IPS DF 19.7 (cell line): ENCODE measurements around the gene RYR3.

ENCODE experiments used
- DNase-seq: peaks from one replicate; pipeline ENCODE4 v3.0.0-alpha.2; 2013; ENCODE audit warnings: low read depth, low spot score

RYR3 gene

DNA sequence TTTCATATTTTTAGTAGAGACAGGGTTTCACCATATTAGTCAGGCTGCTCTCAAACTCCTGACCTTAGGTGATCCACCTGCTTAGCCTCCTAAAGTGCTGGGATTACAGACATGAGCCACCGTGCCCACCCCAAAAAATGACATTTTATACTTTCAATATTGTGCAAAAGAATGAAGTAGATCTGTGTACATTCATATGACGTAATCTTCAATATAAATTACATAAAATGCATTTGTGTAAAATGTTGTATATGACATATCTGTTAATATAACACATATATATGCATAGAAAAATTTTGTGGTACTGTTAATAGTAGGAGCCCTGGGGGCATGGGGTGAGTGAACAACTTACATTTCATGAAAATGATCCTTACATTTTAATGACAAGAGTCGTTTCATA is 71.7 kb downstream of the RYR3 start:
- DNase-seq = no peak

DNA sequence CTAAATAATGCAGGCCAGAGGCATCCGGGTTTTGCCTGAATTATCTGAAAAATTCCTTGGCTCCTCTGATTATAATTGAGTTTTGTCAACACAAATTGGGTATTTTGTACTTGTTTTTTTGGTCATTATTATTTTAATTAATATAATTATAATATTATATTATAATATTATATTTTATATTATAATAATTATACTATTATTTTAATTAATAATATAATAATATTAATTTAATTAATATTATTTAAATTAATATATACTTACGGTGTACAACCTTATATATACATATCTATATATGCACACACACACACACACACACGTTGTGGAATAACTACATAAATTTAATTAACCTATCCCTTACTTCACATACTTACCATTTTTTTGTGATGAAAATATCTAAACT is 73.5 kb downstream of the RYR3 start:
- no peak for DNase-seq

- no peak for DNase-seq
Measured at GRCh38 chr15:33392453-33392852, 81.7 kb downstream of the RYR3 start.

DNA sequence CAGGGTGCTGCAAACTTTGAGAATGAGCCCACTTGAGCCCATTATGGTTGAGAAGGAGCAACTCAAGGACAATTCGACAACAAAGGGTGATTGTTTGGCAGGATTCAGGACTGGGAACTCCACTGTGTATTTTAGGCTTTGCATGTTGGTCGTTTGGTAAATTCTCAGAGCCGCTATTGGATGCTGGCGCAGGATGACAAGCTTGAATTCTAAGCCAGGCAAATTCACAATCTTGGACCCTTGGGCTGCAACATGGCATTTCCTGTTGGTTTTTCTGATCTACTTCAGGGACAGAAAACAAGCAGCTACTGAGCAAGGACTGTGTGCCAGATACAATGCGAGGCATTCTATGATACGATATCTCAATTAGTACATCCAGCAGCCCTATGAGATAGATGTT is 82.8 kb downstream of the RYR3 start:
- DNase-seq = no peak

DNA sequence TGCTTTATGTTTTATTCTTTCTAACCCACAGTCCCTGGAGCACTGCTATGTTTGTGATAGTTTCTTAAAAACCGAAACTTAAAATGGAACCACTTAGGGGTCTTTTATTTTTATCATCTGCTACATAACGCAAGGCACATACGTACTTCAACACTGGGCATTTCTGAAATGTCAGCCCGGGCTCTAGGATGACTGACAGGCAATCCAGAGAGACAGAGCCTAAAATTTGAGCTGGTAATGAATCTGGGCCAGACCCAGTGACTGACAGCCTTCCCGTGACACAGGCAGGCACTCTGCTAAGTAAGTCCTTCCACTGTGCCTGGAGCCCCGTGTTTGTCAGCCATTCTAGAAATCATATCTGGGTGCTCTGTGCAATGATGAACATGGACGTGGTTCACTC is 84.6 kb downstream of the RYR3 start:
- no peak for DNase-seq

DNA sequence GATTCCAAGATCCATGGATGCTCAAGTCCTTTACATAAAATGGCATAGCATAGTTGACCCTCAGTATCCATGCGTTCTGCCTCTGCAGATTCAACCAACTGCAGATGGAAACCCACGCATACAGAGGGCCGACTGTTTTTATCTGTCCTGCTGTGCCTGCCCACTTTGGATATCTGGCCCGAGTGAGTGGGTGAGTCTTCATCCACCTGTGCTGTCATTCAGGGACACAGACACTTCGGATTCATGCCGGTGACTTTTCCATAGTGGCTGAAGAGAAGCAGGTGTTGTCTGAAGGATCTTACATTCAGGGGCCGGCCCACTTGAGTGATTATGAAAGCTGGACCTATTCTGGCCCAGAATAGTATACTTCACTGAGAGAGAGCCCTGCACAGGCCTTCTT is 85.1 kb downstream of the RYR3 start:
- DNase-seq = no peak

- no peak for DNase-seq
Measured at GRCh38 chr15:33396475-33396874, 85.7 kb downstream of the RYR3 start.

GRCh38 chr15:33398555-33398954 is 87.8 kb downstream of the RYR3 start:
- no peak for DNase-seq

DNA sequence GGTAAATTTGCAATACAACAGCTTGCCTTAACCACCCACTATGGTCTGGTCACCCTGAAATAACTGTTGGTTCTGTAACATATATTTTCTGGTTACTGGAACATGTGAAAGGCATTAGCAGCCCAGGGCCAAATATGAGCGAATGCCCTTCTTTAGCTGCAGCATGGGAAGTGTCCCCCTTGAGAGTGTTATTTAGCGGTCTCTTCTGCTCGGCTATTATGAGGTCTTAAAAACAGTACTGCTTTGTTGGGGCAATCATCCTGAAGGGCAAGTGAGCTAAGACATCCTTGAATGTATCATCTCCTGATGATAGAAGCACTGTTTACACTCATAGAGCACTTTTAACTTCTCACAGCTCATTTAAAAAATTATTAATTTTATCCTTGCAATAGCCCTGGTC is 90.2 kb downstream of the RYR3 start:
- DNase-seq = no peak

GRCh38 chr15:33402600-33402999 is 91.8 kb downstream of the RYR3 start:
- DNase-seq = no peak

- no peak for DNase-seq
Measured at GRCh38 chr15:33405096-33405495, 94.3 kb downstream of the RYR3 start.

- no peak for DNase-seq
Measured at GRCh38 chr15:33411596-33412540, 101.1 kb downstream of the RYR3 start.

GRCh38 chr15:33419701-33420100 is 108.9 kb downstream of the RYR3 start:
- DNase-seq = no peak

DNA sequence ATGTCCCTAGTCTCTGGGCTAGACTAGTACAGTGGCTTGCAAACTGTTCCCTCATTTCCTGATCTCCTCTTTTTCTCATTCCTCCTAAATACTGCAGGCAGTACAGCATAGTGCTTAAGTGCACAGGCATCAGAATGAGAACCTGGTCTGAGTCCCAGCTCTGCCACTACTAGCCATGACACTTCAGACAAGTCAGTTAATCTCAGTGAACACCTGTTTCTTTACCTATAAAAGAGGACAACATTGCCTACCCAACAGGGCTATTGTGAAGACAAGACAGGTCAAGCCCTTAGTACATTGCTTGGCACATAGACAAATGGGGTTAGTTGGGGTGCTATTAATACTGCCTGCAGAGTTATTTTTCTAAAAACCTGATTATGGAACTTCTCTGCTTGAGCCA is 113.3 kb downstream of the RYR3 start:
- DNase-seq = no peak

- DNase-seq = no peak
Measured at GRCh38 chr15:33425142-33425541, 114.4 kb downstream of the RYR3 start.

DNA sequence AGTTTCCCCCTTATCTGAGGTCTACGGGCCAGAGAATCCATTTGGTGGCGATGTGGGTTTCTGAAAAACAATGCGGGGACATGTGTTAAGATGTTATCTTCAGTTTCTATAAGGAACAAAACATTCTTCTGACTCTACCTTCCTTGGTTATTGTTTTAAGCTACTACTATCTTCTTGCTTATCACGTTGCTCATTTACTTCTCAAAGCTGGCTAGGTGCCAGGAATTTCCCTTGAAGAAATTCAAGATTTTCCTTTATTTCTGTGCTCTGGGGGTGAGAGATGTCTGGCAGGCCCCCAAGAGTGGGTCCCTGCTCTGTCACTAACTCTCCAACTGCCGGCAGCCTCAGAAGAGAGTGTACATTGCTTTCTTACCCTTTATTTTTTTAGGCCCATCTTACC is 119.8 kb downstream of the RYR3 start:
- DNase-seq = no peak

DNA sequence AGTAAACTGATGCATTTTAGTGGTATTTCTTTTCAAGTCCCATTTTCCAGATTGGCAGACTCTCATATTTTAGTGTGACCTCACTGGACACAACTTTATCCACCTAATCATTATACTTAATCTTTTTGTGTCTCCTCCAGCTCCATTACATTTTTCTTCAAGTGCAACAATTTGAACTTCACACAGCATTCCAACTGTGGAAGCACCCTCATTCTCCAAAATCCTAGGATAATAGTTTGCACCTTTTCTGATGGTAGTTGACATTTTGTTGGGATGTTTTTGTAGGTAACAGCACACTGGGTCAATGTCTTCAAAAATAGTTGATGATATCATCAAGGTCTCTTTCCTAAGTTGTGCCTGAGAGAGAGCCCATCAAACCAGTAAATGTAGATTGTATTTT is 123.1 kb downstream of the RYR3 start:
- no peak for DNase-seq

GRCh38 chr15:33438396-33438795 is 127.6 kb downstream of the RYR3 start:
- no peak for DNase-seq

- DNase-seq = no peak
Measured at GRCh38 chr15:33440900-33441299, 130.1 kb downstream of the RYR3 start.

DNA sequence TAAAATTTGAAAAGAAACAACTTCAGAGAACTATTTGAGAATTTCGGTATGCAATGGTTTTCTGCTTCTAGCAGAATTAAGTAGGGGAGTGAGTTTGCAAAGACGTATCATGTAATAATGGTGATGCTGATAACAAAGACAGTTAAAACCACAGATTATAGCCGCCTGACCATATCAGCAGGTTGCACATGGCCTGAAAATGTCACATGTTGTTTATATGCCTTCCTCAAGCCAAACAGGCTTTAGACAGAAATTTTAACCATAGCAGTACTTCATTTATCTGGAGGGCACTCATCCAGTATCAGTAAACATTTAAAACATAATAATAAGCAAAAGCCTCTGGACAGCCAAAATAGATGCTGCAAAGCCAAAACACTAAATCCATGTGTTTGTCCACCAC is 131.7 kb downstream of the RYR3 start:
- DNase-seq = no peak

DNA sequence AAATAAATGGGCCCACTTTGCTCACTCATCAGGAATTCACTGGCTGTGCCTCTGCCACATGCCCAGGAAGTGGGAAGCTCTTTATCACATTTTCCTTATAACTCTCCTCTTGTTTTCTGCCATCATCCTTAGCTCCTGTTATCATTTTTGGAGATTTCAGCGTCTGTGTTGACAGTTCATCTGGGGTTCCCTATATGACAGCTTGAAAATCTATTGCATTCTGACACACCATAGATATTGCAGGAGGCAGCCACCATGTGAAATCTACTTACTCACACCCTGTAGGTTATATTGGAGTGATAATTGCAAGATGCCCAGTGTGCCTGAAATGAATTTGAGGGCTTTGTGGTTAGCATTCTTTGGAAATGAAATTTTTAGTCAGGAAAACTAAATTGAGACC is 132.9 kb downstream of the RYR3 start:
- DNase-seq = no peak

DNA sequence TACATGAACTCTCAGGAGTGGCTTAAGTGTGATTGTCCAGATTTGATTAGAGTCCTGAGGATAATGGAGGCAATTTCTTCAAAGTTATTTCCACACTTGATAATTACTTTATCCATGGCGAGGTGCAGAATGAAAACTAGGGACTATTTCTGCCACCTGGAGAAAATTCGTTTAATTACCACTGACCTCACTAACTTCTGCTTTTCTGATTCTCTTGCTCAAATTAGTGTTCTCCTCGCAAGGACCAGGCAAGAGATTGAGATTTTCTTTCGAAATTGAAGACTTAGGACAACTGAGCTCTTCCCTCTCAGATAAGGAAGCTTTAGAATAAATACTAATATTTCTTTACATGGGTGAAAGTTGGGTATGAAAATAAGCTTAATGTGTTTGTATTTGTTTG is 135.2 kb downstream of the RYR3 start:
- DNase-seq = no peak

- no peak for DNase-seq
Measured at GRCh38 chr15:33448151-33448550, 137.4 kb downstream of the RYR3 start.
